Measurements from ENCODE around the gene DDX10. TPM values are rescaled to one million over a fixed set of nuclear protein-coding genes. Genes with fewer than 3 reads are reported as not detected.

DDX10 gene
- total RNA-seq, 1 donor from 2014 or later: 18.3 TPM

- no peaks in the 10 kb centered on the region for H3K27me3 ChIP-seq
- H3K9me3 ChIP-seq: no peaks in the 10 kb centered on the region
- TF ChIP-seq CTCF (IDR thresholded peaks at IDR 0.05): no peak
- H3K27ac ChIP-seq: no peak overlapping the region
- peaks cover 3% of the 10 kb centered on the region for H3K36me3 ChIP-seq
- H3K4me3 ChIP-seq: no peak overlapping the region
- H3K4me1 ChIP-seq: no peaks in the 10 kb centered on the region
- ATAC-seq (no peak), DNase-seq (no peak)
- intact Hi-C loops (cut with DNase I): no loop called here
These were observed 262.1 kb downstream of the DDX10 start for GRCh38 chr11:108926841-108927577.

GRCh38 chr11:108927791-108928545 lies 263.1 kb downstream of the DDX10 start:
- Histone ChIP-seq H3K27ac (no peak overlapping the region), H3K36me3 (peaks cover 3% of the 10 kb centered on the region), H3K4me1 (no peaks in the 10 kb centered on the region), H3K27me3 (no peaks in the 10 kb centered on the region), H3K4me3 (no peak overlapping the region), H3K9me3 (no peaks in the 10 kb centered on the region)
- intact Hi-C loops (cut with DNase I): no loop called here
- no peak for DNase-seq
- no peak for TF ChIP-seq CTCF (IDR thresholded peaks at IDR 0.05)
- ATAC-seq: no peak

- Histone ChIP-seq H3K27ac (no peak overlapping the region), H3K9me3 (no peaks in the 10 kb centered on the region), H3K4me1 (no peaks in the 10 kb centered on the region), H3K36me3 (peaks cover 3% of the 10 kb centered on the region), H3K27me3 (no peaks in the 10 kb centered on the region), H3K4me3 (no peak overlapping the region)
- ATAC-seq: no peak
- intact Hi-C loops (cut with DNase I): no loop called here
- TF ChIP-seq CTCF (IDR thresholded peaks at IDR 0.05): no peak
- no peak for DNase-seq
These were observed 264.4 kb downstream of the DDX10 start for GRCh38 chr11:108929241-108929640.

- no peak for ATAC-seq
- Histone ChIP-seq H3K4me3 (no peak overlapping the region), H3K9me3 (no peaks in the 10 kb centered on the region), H3K27ac (no peak overlapping the region), H3K36me3 (peaks cover 3% of the 10 kb centered on the region), H3K4me1 (no peaks in the 10 kb centered on the region), H3K27me3 (no peaks in the 10 kb centered on the region)
- DNase-seq: no peak
- no peak for TF ChIP-seq CTCF (IDR thresholded peaks at IDR 0.05)
- intact Hi-C loops (cut with DNase I): no loop called here
These were observed 266.3 kb downstream of the DDX10 start for GRCh38 chr11:108931168-108931567.

GRCh38 chr11:108933630-108934029 lies 268.8 kb downstream of the DDX10 start:
- peaks cover 3% of the 10 kb centered on the region for H3K36me3 ChIP-seq
- H3K27ac ChIP-seq: no peak overlapping the region
- no peak overlapping the region for H3K4me3 ChIP-seq
- no peaks in the 10 kb centered on the region for H3K9me3 ChIP-seq
- H3K4me1 ChIP-seq: no peaks in the 10 kb centered on the region
- TF ChIP-seq CTCF (IDR thresholded peaks at IDR 0.05): no peak
- H3K27me3 ChIP-seq: no peaks in the 10 kb centered on the region
- DNase-seq: no peak
- ATAC-seq: no peak
- intact Hi-C loops (cut with DNase I): no loop called here

All from upper lobe of right lung (tissue), 1 donor.